ENCODE measurements around the gene SPINK2. TPM values are rescaled to one million over a fixed set of nuclear protein-coding genes. Genes with fewer than 3 reads are reported as not detected.
A peak's percentile ranks its signal among the peaks of the same experiment; 100 is the strongest.

Gene SPINK2
- total RNA-seq, 4 donors from 2014 or later = 3.4 to 4.5 TPM; not detected in 2

GRCh38 chr4:56787380-56787779 lies 34.1 kb downstream of the SPINK2 start:
- Histone ChIP-seq H3K4me1 (no peaks in the 10 kb centered on the region), H3K27ac (no peak overlapping the region), H3K36me3 (no peaks in the 10 kb centered on the region), H3K27me3 (peaks cover 0 to 2% (median 0%) of the 10 kb centered on the region in 3 donors), H3K9me3 (no peaks in the 10 kb centered on the region), H3K4me3 (no peak overlapping the region)
- no peak for TF ChIP-seq POLR2A (IDR thresholded peaks at IDR 0.05)
- no peak for TF ChIP-seq CTCF (IDR thresholded peaks at IDR 0.05 in 4 of 5, conservative IDR thresholded peaks at IDR 0.05 in 1 of 5)
- no peak for ATAC-seq
- in situ Hi-C loops (cut with MboI; ENCODE audit: low sequenced_read_pairs in 4 of 4) (loop anchor here in 2 of 4 donors (10.0 to 25.0 kb wide), 2 partner anchors 57 to 100 kb away; partner anchors contain the start of gene HOPX (in 1 of the 2)), intact Hi-C loops (cut with DNase I; ENCODE audit: low total_unique reads) (no loop called here)
- no peak for DNase-seq

- Histone ChIP-seq H3K36me3 (no peaks in the 10 kb centered on the region), H3K27me3 (peaks cover 0 to 2% (median 0%) of the 10 kb centered on the region in 3 donors), H3K9me3 (no peaks in the 10 kb centered on the region), H3K4me3 (no peak overlapping the region), H3K27ac (no peak overlapping the region), H3K4me1 (no peaks in the 10 kb centered on the region)
- DNase-seq (peak in 1 of 2 donors; percentile 14), ATAC-seq (no peak)
- intact Hi-C loops (cut with DNase I; ENCODE audit: low total_unique reads) (no loop called here), in situ Hi-C loops (cut with MboI; ENCODE audit: low sequenced_read_pairs in 4 of 4) (loop anchor here in 2 of 4 donors (10.0 to 25.0 kb wide), 2 partner anchors 58 to 100 kb away; partner anchors contain the start of gene HOPX (in 1 of the 2))
- TF ChIP-seq CTCF (IDR thresholded peaks at IDR 0.05 in 4 of 5, conservative IDR thresholded peaks at IDR 0.05 in 1 of 5) = no peak
Measured at GRCh38 chr4:56786955-56787354, 34.5 kb downstream of the SPINK2 start.

- DNase-seq = no peak
- no peaks in the 10 kb centered on the region for H3K9me3 ChIP-seq
- H3K4me1 ChIP-seq = no peaks in the 10 kb centered on the region
- TF ChIP-seq CTCF (IDR thresholded peaks at IDR 0.05 in 4 of 5, conservative IDR thresholded peaks at IDR 0.05 in 1 of 5) (no peak), POLR2A (IDR thresholded peaks at IDR 0.05) (no peak)
- no peaks in the 10 kb centered on the region for H3K36me3 ChIP-seq
- H3K27ac ChIP-seq = no peak overlapping the region
- ATAC-seq = no peak
- peaks cover 0 to 2% (median 0%) of the 10 kb centered on the region in 3 donors for H3K27me3 ChIP-seq
- in situ Hi-C loops (cut with MboI; ENCODE audit: low sequenced_read_pairs in 4 of 4) (loop anchor here in 2 of 4 donors (10.0 to 25.0 kb wide), 2 partner anchors 61 to 97 kb away; partner anchors contain the start of gene HOPX (in 1 of the 2)), intact Hi-C loops (cut with DNase I; ENCODE audit: low total_unique reads) (no loop called here)
- H3K4me3 ChIP-seq = no peak overlapping the region
Measured at GRCh38 chr4:56783986-56784385, 37.5 kb downstream of the SPINK2 start.

GRCh38 chr4:56782019-56782418 lies 39.5 kb downstream of the SPINK2 start:
- no peaks in the 10 kb centered on the region for H3K36me3 ChIP-seq
- ATAC-seq (no peak), DNase-seq (no peak)
- H3K4me3 ChIP-seq = no peak overlapping the region
- in situ Hi-C loops (cut with MboI; ENCODE audit: low sequenced_read_pairs in 4 of 4) = loop anchor here in 2 of 4 donors (10.0 to 25.0 kb wide), 2 partner anchors 63 to 95 kb away; partner anchors contain the start of gene HOPX (in 1 of the 2)
- peaks cover 0 to 2% (median 0%) of the 10 kb centered on the region in 3 donors for H3K27me3 ChIP-seq
- TF ChIP-seq POLR2A (IDR thresholded peaks at IDR 0.05) (no peak), CTCF (IDR thresholded peaks at IDR 0.05 in 4 of 5, conservative IDR thresholded peaks at IDR 0.05 in 1 of 5) (no peak)
- H3K9me3 ChIP-seq = no peaks in the 10 kb centered on the region
- H3K4me1 ChIP-seq = no peaks in the 10 kb centered on the region
- intact Hi-C loops (cut with DNase I; ENCODE audit: low total_unique reads) = no loop called here
- no peak overlapping the region for H3K27ac ChIP-seq

- no peaks in the 10 kb centered on the region for H3K4me1 ChIP-seq
- DNase-seq = no peak
- no peaks in the 10 kb centered on the region for H3K27me3 ChIP-seq
- no peak overlapping the region for H3K4me3 ChIP-seq
- H3K36me3 ChIP-seq = no peaks in the 10 kb centered on the region
- H3K9me3 ChIP-seq = no peaks in the 10 kb centered on the region
- TF ChIP-seq CTCF (IDR thresholded peaks at IDR 0.05 in 4 of 5, conservative IDR thresholded peaks at IDR 0.05 in 1 of 5) (no peak), POLR2A (IDR thresholded peaks at IDR 0.05) (no peak)
- intact Hi-C loops (cut with DNase I; ENCODE audit: low total_unique reads) = no loop called here
- in situ Hi-C loops (cut with MboI; ENCODE audit: low sequenced_read_pairs in 4 of 4) = no loop called here
- H3K27ac ChIP-seq = no peak overlapping the region
- ATAC-seq = no peak
Measured at GRCh38 chr4:56773346-56773745, 48.2 kb downstream of the SPINK2 start.

Measured in gastrocnemius medialis (tissue), 4 donors.